HL-60/S4 (cell line): ENCODE measurements around the gene PCDHGC5.

Experiments
- in situ Hi-C: fragments of 300-500 bp; cut with MboI; formaldehyde crosslinking; loops from 2 replicates; pipeline ENCODE4 v1.14.3; 2022; ENCODE audit warnings: low sequenced_read_pairs

The PCDHGC5 gene

GRCh38 chr5:141512390-141512910 lies 23.6 kb downstream of the PCDHGC5 start:
- in situ Hi-C loops = no loop called here

- in situ Hi-C loops = no loop called here
These were observed 24.2 kb downstream of the PCDHGC5 start for GRCh38 chr5:141512911-141513626.

DNA sequence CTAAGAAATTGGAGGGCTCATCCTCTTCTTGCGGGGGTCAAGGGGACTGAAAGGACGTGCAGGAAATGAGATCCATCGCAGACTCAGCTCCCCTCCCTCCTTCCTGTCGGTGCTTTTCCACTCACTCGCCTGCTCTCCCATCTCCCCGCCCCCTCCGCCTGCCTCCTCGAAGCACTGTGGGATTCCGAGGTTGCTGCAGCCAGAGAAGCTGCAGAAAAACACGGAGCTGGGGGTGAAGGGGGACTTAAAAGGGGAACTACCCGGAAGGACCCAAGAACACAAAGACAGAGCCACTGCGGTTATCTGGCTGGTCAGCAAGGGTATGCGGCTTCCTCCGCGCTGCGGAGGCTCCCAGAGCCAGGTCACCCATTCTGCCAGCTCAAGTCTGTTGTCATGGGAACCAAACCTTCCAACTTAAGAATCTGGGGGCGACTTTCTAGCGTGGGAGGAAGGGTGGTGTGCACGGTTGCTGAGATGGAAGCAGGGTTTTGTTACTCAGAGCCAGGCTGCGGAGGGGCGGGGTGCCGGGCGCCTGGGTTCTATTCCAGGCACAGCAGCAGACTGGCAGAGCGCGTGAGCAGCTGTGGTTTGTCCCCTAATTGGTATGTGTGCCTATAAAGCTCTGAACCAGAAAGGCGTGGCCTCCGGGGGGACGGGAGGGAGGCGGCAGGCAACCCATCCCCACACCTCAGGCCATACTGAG lies 24.9 kb downstream of the PCDHGC5 start:
- in situ Hi-C loops = no loop called here

DNA sequence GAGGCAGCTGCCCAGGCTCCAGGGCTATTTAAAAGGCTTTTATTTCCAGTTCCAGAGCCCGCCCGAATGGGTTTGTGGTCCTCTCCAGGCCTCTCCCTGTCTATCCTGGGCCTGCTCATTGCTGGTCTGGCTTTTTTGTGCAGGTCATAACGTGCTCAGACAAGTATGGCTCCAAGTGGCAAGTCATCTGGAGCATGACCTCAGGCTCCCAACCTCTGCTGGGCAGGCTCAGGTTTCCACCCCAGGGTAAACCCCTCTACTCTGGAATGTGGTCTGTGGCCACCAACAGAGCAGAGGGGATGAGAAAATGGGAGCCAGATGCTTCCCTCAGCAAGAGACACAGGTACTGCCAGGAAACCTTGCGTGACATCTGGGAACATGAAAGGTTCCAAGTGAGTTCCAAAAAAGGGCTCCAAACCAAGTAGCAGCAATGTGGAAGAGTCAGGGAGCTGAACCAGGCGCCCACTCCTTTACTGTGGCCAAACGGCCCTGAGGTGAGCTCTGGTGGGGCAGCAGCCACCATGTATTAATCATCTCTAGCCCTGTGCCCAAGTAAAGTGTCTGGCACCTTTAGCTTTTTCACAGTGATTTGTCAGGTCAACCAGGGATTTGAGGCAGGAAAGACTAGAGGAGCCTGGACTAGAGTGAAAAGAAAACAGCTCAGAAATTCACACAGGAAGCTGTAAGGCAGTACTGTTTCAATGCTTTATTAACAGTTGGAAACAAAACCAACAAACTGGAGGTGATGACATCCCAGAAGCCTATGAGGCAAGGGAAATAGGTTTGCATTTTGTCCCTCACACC lies 25.7 kb downstream of the PCDHGC5 start:
- in situ Hi-C loops = no loop called here

- in situ Hi-C loops = no loop called here
These were observed 26.3 kb downstream of the PCDHGC5 start for GRCh38 chr5:141515141-141515540.

GRCh38 chr5:141515946-141516671 lies 27.2 kb downstream of the PCDHGC5 start:
- in situ Hi-C loops = no loop called here

GRCh38 chr5:141516672-141517025 lies 27.8 kb downstream of the PCDHGC5 start:
- in situ Hi-C loops = no loop called here

- in situ Hi-C loops = no loop called here
These were observed 28.4 kb downstream of the PCDHGC5 start for GRCh38 chr5:141517312-141517711.

DNA sequence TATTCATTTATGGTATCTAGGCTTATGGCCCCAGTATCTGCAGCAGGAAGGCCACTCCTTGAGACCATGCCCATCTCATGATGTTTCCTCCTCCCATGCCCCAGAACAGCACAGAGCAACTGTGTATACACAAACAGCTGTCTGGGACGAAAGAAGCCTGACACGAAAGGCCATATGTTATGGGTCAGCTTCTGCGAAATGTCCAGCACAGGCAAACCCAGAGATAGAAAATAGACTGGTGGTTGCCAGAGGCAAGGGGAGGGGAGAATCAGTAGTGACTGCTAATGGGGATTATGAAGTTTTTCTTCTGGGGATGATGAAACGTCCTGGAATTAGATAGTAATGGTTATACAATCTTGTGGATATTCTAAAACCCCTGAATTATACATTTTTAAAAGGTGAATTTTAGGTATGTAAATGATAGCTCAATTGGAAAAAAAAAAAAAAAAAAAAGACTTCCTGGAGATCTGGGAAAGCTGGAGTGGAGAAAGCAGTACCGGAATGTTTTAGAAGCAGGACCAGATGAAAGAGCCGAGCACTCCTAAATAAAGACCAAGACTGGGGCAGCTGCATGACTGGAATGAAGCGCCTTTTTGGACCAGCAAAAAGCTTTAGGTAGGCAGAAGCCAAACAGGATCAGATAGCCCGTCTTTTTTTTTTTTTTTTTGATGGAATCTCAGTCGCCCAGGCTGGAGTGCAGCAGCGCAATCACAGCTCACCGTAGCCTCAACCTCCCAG lies 29.2 kb downstream of the PCDHGC5 start:
- in situ Hi-C loops = no loop called here

- in situ Hi-C loops = no loop called here
These were observed 29.7 kb downstream of the PCDHGC5 start for GRCh38 chr5:141518618-141519015.

GRCh38 chr5:141519605-141520565 lies 31.0 kb downstream of the PCDHGC5 start:
- in situ Hi-C loops = no loop called here

DNA sequence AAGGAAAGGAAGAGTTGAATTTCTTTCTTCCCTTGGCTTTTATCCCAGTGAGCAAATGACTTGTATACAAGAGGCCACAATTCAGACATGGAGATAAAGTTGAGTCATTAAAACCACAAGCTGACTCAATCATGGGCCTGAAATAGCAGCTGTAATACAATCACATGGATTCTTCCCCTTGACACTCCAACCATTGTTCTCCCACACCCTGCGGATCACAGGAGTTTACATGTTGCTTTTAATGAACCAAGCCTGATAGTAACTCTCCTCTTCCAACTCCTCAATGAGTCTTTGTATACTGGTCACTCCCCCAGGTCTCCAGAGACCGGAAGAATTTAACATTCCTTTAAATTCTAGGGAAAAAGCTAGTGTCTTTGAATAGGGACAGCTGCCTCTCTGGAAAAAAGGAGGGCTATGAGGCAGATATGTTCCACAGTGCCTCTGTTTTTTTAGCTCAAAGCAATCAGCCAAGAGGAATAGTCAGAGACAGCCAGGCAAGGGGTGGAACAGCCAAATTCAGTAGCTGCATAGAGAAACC lies 32.4 kb downstream of the PCDHGC5 start:
- in situ Hi-C loops = no loop called here

DNA sequence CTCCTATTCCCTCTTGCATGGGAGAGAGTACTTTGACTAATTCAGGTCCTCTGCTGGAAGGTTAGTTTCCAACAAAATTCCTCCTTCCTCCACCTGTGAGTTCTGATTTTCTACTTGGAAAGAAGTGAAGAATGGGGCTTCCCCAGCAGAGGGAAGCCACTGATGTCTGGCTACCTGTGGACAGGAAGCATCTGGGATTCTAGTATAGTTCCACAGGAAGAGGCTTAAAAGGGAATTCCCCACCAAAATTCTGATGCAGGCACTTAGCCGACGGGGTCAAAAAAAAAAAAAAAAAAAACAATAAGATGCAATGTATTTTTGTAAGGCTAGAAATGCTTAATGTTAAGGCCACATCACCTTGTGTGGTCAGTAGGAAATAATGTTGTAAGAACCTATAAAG lies 33.4 kb downstream of the PCDHGC5 start:
- in situ Hi-C loops = no loop called here

- in situ Hi-C loops = no loop called here
These were observed 35.1 kb downstream of the PCDHGC5 start for GRCh38 chr5:141523991-141524390.

DNA sequence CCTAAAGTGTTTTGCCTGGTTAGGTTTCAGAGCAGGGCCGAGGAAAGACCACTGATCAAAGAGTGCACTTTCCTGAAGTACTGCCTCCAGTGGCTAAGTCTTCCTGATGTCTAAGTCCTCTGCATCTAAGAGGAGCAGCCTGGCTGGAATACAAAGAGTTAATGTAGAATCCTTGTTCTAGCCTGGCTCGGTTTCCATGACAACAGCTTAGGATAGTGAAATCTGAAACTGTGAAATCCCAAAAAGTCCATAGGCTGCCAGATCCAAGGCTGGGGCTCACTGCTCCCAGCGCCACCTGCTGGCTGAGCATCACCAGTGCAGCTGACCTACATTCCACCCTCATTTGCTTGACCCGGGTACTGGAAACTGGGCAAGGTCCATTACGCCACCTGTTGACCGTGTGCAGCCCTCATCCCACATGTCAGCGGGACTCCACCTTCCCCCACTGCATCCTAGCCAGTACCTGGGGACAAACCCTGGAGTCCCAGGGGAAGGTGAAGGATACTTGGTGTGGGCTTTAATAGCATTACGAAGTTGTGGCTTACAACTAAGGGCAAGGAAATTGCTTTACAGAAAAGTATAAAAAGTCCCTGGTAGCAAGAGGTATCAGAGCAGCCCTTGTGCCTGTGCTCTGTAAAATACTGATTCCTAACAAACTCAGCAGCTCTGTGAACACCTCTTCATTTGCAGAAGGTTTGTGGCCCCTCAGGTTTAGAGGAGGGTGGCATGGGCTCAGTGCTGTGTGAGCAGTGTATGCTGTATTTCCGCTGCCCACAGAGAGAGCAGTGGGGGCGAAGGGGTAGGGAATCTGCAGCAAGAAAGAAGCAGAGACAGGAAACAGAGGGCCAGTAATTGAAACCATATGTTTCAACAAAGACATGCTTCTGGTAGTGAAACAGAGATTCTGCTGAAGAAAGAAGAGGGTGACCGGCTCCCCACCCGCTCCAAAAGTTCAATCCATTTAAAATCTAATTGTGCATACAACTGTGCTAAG lies 36.0 kb downstream of the PCDHGC5 start:
- in situ Hi-C loops = no loop called here

GRCh38 chr5:141525653-141526052 lies 36.8 kb downstream of the PCDHGC5 start:
- in situ Hi-C loops = no loop called here

DNA sequence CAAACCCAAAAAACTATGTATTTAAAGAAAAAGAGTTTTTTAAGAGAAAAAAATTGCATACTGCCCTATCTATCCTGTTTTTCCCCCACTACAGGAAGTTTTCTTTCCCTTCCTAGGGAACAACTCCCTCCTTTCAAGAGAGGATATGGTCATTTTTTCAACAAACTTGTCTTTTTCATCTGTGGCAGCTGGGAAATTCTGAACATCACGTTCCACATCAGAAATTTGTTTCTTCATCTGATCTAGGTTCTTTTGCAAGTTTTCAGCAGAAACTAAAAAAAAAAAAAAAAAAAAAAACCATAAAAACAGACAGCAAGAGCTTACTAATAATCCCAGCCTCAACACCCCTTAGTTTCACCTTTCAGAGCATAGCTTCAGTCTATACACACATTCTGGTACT lies 38.5 kb downstream of the PCDHGC5 start:
- in situ Hi-C loops = no loop called here
